Adipocyte (in vitro differentiated cells): ENCODE results near the gene ZNF275.
A peak's percentile ranks its signal among the peaks of the same experiment; 100 is the strongest.
"Not testable (repeated sequence)": the region's sequence is repeated elsewhere in the genome, so short reads cannot be mapped to it uniquely, and the experiment has no call there.

Experiments
- DNase-seq: peaks from one replicate; pipeline ENCODE4 v3.0.0-alpha.2; 2015; ENCODE audit warnings: low read depth
- H3K27me3 ChIP-seq: replicated peaks from 2 replicates; pipeline ENCODE4 v1.7.0; 2013; ENCODE audit warnings: mild to moderate bottlenecking, low read length, moderate library complexity; ENCODE audit not compliant: control insufficient read depth, insufficient read depth
- H3K36me3 ChIP-seq: 2 replicates; pipeline ENCODE4 v1.7.0; 2013; ENCODE audit warnings: low read length, mild to moderate bottlenecking, moderate library complexity; ENCODE audit not compliant: control insufficient read depth, insufficient read depth, severe bottlenecking
- H3K4me1 ChIP-seq: 2 replicates; pipeline ENCODE4 v1.7.0; 2013; ENCODE audit warnings: mild to moderate bottlenecking, low read length, moderate library complexity; ENCODE audit not compliant: control insufficient read depth, insufficient read depth
- H3K4me3 ChIP-seq: 2 replicates; pipeline ENCODE4 v1.7.0; 2013; ENCODE audit warnings: mild to moderate bottlenecking, low read length, moderate library complexity
- H3K9ac ChIP-seq: 2 replicates; pipeline ENCODE4 v1.7.0; 2013; ENCODE audit warnings: mild to moderate bottlenecking, low read length, moderate library complexity
- H3K9me3 ChIP-seq: 2 replicates; pipeline ENCODE4 v1.7.0; 2013; ENCODE audit warnings: mild to moderate bottlenecking, low read length, moderate library complexity; ENCODE audit not compliant: control insufficient read depth

ZNF275 gene, protein sequence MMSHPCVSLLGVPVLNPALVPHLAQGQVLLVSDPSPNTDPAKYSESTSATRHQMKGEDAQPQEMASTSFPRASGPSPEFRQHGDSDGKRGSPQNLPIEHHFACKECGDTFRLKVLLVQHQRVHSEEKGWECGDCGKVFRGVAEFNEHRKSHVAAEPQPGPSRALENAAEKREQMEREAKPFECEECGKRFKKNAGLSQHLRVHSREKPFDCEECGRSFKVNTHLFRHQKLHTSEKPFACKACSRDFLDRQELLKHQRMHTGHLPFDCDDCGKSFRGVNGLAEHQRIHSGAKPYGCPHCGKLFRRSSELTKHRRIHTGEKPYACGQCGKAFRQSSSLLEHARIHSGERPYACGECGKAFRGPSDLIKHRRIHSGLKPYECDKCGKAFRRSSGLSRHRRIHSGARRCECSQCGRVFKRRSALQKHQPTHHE

DNA sequence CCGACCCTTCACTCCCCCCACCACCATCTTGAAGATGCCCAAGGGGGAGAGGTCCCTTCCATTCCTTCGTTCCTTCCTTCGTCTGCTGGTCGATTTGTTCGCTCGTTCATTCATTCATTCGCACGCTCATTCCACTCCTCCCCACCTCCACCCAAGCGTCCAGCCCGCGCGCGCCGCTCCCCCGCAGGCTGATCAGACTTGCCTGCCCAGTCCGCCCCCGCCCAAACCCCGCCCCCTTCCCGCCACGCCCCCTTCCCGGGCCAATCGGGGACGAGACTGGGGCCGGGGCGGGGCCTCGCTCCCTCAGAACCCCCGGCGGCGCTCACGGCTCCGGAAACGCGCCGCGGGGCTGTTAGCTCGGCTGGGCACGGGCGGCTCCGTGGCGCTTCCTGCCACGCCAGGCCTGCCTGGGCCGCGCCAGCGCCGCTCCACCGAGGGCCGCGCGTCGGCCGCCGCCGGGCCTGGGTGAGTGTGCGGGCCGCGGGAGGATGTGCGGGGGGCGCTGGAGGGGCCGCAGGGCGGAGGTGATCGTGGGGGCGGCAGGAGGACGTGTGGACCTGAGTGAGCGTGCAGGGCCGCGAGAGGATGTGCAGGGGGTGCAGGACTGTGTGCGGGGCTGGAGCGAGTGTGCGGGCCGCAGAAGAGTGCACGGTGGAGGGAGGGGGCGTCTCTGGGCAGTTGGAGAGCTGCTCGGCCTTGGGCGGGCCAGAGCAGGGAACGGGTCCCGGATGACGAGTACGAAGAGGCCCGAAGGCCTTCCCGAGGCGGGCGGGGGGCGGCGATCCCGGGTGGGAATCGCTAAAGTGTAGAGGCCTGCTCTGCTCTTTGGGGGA is at the start of gene ZNF275:
ZNF275 (plus strand) TSS at position 333 of the 833 bp plus-strand sequence. CDS start 2,527 bp downstream, outside the sequence.
- H3K9me3 ChIP-seq = no peaks in the 10 kb centered on the region
- peaks cover 12% of the 10 kb centered on the region for H3K36me3 ChIP-seq
- H3K9ac ChIP-seq = peak within 1 kb of the TSS; percentile 89
- H3K27me3 ChIP-seq = peaks cover 7% of the 10 kb centered on the region
- H3K4me1 ChIP-seq = peaks cover 7% of the 10 kb centered on the region
- peak; percentile 89 for DNase-seq
- peak within 1 kb of the TSS; percentile 82 for H3K4me3 ChIP-seq

DNA sequence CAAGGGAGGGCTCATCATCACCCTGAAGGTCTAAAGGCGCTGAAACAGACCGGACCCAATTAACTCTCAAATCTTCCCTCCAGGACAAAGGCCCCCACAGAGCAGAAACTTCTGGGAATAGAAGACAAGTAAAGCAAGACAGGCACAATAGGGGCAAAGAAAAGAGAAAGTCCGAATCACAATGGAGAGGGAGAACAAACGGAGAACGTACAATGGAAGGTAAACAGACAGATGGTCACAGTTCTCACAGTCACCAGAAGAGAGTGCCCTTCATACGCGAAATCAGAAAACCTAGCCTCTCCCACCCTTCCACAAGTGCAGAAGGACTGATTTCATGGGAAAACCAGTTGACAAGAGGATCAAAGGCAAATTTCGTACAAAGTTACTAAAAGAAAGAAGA is 48.3 kb upstream of the ZNF275 start:
- not testable (repeated sequence) for H3K4me1 ChIP-seq, H3K9me3 ChIP-seq, H3K4me3 ChIP-seq, H3K27me3 ChIP-seq, DNase-seq, H3K36me3 ChIP-seq, H3K9ac ChIP-seq

DNA sequence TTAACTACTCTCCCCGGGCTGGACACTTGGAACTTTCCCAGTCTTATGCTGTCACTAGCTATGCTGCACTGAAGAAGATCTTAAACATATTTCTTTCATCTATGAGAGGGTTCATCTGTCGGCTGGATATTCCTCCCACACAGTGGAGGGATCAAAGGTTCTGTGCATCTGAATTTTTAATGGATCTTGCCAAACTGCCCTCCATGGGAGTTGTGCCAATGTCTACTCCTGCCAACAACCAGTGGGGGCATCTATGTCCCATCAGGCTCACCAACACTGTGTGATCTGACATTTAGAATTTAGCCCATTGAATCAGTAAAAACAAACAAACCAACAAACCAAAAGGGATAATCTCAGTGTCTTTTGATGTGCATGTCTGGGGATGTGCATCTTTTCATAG is 45.1 kb upstream of the ZNF275 start:
- not testable (repeated sequence) for H3K4me3 ChIP-seq, H3K9ac ChIP-seq, H3K9me3 ChIP-seq, DNase-seq, H3K4me1 ChIP-seq, H3K36me3 ChIP-seq, H3K27me3 ChIP-seq

DNA sequence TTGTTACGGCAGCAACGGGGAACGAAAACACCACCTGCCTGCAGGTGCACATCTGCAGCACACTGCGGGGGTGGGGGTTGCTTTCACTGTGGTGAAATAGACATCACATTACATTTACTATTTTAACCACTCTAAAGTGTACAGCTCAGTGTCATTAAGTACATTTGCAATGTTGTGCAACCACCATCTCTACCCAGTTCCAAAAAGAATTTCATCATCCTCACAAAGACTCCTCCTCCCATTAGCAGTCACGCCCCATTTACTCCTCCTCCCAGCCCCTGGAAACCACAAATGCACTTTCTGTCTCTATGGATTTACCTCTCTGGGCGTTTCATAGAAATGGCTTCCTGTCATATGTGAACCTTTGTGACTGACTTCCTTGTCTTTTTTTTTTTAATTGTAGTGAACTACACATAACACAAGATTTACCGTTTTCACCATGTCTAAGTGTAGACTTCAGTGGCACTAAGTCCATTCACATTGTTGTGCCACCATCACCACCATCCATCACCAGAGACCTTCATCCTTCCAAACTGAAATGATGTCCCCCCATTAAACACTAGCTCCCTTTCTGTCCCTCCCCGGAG is 40.4 kb upstream of the ZNF275 start:
- H3K27me3 ChIP-seq = peaks cover 30% of the 10 kb centered on the region
- not testable (repeated sequence) for H3K9me3 ChIP-seq, DNase-seq, H3K4me1 ChIP-seq, H3K36me3 ChIP-seq, H3K4me3 ChIP-seq, H3K9ac ChIP-seq

DNA sequence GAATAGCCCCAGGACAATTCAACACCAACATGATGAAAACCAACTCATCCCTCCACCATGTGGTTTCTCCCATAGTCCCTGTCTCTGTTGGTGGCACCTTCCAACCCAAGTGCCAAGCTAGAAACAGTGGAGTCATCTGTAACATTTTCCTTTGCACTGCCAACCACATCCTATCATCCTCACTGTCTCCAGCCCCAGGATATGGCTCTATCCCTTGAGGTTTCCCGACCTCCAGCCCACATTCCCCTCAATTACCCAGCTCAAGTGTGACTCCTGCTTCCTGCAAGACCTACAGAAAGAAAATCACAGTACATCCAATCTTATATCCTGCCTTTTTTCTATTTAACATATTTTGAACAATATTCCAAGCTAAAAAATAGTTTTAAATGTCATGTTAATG is 36.6 kb upstream of the ZNF275 start:
- Histone ChIP-seq H3K9me3 (peaks cover 5% of the 10 kb centered on the region), H3K36me3 (no peaks in the 10 kb centered on the region), H3K9ac (no peak overlapping the region), H3K4me1 (no peaks in the 10 kb centered on the region), H3K27me3 (peaks cover 34% of the 10 kb centered on the region), H3K4me3 (no peak overlapping the region)
- no peak for DNase-seq

DNA sequence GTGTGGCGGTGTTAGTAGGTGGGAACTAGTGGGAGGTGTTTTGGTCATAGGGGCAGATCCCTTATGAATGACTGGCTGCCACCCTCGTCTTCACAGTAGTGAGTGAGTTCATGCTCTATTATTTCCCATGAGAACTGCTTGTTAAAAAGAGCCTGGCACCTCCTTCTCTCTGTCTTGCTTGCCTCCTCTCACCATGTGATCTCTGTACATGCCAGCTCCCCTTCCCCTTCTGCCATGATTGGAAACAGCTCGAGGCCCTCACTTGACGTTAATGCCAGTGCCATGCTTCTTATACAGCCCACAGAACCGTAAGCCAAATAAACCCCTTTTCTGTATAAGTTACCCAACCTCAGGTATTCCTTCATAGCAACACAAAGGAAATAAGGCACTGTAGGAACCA is 34.1 kb upstream of the ZNF275 start:
- Histone ChIP-seq H3K36me3 (no peaks in the 10 kb centered on the region), H3K9me3 (peaks cover 5% of the 10 kb centered on the region), H3K27me3 (peaks cover 31% of the 10 kb centered on the region), H3K4me1 (no peaks in the 10 kb centered on the region), H3K9ac (no peak overlapping the region), H3K4me3 (no peak overlapping the region)
- DNase-seq = no peak

DNA sequence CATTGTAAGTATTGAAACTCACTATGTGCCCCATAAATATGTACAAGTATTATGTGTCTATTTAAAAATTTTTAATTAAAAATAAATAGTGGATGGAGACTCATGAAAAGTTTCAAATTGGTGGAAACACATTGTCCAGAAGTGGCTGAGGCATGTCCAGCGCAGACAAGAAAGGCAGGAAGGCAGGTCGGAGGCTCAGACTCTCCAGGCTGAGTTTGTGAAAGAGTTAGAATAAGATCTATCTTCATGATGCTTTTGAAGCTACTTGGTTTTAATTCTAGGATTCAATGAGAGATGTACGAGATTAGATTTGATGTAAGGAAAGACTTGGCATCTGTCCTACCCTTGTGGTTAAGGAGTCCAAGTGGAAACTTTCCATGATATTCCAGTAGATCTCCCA is 32.2 kb upstream of the ZNF275 start:
- Histone ChIP-seq H3K4me1 (no peaks in the 10 kb centered on the region), H3K36me3 (no peaks in the 10 kb centered on the region), H3K27me3 (peaks cover 29% of the 10 kb centered on the region), H3K9ac (no peak overlapping the region), H3K9me3 (peaks cover 2% of the 10 kb centered on the region), H3K4me3 (no peak overlapping the region)
- DNase-seq = no peak

DNA sequence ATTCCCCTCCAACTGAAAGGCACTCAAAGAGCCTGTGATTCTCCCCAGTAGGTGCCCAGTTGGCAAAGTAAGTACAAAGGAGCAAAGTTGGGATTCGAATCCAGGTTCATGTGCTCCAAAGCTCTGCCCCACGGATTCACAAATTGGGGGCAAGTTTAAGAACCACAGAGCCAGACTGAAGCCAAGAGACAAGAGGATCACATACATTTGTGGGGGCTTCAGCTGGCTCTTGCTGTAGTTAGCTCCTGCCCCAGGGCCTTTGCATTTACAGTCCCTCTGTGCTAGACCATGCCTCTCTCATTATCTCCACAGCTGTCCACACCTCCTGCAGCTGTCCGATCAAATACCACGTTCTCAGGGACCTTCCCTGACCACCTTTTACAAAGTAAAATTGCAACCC is 31.2 kb upstream of the ZNF275 start:
- Histone ChIP-seq H3K27me3 (peaks cover 22% of the 10 kb centered on the region), H3K36me3 (no peaks in the 10 kb centered on the region), H3K4me3 (no peak overlapping the region), H3K4me1 (peaks cover 9% of the 10 kb centered on the region), H3K9ac (no peak overlapping the region), H3K9me3 (no peaks in the 10 kb centered on the region)
- no peak for DNase-seq

DNA sequence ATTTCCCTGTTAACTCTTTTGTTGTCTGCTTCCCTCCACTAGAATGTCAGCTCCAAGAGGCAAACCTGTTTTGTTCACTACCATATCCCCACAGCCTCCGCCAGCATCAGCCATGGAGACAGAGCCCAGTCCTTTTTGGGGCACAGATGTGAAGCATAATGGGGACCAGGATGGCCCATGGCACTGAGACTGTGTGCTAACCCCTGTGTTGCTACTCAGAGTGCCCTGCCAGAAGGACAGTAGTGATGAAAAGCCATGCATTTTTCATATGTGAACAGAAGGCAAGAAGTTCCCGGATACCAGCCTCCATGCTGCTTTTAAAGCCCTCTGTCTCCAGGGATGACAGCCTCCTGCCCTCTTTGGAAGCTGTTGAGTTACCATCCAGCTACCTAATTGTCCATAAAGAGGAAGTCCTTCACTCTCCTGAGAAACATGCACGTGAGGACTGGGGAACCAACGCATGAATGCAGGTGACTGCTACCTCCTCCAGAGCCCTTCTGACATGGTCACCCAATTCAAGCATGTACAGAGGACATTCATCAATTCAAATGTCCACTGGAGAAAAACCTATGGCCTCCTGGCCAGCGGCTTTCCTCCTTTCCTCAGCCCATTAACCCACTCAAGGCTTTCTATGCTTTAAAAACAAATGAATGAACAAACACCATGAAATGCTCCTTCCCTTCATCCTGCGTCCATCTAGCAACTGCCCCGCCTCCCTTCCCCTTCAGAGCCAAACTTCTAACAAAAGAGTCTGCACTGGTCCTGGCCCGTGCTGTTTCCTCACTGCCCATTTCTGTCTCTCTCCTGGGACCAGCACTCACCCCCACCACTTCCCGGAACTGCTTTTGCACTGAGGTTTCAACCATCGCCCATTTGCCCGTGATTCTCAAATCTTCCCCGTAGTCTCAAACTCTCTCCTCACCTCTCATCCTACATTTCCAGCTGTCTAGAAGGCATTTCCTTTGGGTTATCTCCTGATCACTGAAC is 30.4 kb upstream of the ZNF275 start:
- H3K9me3 ChIP-seq = no peaks in the 10 kb centered on the region
- no peaks in the 10 kb centered on the region for H3K36me3 ChIP-seq
- H3K4me1 ChIP-seq = peaks cover 9% of the 10 kb centered on the region
- no peak for DNase-seq
- H3K4me3 ChIP-seq = no peak overlapping the region
- no peak overlapping the region for H3K9ac ChIP-seq
- peaks cover 15% of the 10 kb centered on the region for H3K27me3 ChIP-seq

DNA sequence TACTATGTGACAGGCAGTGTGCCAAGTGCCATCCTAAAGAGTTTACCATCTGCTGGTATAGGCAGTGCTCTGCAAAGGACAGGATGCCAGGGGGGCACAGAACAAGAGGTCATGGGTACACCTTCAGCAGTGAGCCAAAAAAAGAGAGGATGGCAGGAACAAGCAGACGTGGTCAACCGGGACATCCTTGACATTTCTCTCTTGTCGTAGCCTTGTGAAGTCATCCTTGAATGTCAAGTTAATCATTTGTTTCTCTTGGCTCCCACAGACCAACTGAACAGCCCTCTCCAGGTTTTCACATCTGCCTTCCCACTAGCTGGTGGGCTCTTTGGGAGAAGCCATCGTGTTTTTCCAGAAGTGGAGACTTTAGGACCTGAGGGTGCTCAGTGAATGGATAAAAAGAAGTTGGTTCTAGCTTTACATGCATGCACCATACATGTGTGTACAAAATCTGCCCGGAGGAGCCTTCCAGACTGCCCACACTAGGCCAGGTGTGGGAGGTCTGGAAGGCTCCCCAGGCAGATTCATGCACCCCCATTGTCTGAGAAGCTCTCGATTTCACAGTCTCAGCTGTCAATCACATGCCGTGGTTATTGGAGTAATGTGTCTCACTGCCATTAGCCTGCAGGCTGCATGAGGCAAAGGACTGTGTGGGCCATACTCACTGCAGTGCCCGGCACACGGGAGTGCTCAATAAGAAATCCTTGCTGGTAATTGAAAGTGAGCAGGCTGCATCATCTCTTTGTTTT is 28.8 kb upstream of the ZNF275 start:
- Histone ChIP-seq H3K9ac (no peak overlapping the region), H3K27me3 (peaks cover 25% of the 10 kb centered on the region), H3K4me3 (no peak overlapping the region), H3K9me3 (no peaks in the 10 kb centered on the region), H3K4me1 (peaks cover 9% of the 10 kb centered on the region), H3K36me3 (no peaks in the 10 kb centered on the region)
- DNase-seq = no peak
